Measurements from ENCODE around the gene AMIGO1.

AMIGO1 gene

DNA sequence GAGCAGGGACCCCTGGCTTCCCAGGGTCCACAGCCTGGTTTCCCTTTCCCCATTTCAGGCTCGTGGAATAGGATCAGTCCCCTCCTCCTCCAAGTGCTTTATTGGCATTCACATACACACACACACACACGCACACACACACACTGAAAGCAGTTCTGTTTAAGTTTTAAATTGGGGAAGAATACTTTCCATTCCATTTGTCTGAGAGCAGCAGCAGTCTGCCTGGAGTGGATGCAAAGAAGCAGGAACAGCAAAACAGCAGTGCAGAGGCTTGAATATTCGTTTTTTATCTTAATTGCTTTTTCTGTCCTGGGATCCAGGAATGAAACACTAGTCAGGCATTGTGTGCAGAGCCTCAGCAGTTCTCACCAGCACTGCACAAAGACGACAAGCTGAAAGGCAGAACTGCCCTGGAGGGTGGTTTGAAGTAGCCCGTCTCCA, 8.6 kb downstream of the AMIGO1 start:
- DNase-seq: no peak

DNA sequence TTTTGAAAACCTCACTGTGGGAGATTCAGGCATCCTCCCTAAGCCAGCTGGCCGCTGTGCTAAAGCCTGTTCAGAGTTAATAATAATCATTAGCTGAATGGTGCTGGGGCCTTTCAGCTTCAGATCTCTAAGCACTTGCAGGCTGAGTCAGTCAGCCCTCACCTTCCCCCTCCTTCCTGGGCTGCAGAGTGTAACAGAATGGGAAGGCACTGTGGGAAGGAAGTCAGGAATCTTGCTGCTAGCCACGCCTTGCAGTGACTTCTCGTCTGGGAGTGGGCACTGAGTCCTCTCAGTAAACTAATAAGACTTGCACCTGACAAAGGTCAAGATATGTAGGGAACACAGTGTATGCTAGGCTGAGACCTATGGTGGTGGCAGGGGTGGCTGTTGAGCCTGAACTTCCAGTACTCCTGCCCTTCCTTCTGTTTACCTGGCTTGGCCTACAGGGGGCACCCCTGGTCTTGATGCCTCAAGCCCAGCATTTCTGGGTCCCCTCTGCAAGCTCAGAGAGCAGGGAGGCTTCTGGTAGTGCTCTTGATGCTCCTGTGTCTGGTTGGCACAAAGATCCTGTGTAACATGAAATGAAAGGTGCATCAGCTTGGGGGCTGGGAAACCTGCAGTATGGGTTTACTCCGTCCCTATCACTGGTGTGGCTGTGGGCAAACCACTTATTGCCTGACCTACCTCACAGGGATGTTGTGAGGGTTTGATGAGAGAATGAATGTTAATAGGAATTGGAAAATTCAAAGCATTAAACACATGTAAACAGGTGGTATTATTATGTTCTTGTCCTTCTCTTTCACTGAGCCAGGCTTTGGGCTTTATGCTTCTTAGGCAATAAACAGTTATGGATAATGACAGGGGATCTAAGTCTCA, 9.6 kb downstream of the AMIGO1 start:
- peak; percentile 70 for DNase-seq

DNA sequence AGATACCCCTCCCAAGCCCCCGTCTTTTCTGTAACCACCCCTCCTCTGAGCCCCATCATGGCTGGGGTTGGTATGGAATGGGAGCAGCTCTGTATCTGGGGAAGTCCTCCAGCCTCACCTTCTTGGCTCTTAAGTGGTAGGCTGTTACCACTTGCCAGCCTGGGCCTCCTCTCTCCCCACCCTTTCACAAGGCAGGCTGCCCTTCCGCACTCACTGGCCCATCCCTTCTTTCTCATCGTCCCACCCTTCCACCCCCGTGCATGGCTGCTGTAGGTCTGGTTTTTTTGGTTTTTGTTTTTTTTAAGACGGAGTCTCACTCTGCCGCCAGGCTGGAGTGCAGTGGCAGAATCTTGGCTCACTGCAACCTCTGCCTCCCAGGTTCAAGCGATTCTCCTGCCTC, 10.4 kb downstream of the AMIGO1 start:
- no peak for DNase-seq

DNA sequence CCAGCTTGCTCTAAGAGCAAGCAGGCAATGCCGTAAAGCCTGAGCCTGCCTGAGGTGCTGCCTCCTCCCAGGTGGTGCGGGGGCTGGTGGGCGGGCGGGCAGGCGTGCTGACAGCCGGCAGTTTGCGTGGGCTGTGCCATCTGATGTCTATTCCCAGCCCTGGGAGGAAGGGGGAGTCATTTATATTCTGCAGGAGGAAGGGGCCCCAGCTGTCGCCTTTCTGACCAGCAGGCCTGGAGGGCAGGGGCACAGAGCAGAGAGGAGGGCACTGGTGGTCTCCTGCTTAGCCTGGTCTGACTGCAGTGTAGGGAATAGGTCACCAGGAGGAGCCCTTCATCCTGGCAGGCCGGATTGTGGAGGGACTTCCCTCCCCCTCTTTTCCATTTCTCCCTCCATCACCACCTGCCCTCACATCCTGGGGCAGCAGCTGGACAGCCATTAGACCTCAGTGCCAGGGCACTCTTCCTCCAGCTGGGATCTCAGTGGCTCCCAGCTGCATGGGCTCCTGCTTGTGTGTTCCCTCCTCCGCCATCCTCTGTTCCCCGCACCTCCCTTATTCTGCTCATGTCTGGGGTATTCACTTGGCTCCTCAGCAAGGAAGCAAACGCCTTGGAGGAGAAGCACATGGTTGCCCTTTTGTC, 11.2 kb downstream of the AMIGO1 start:
- DNase-seq: no peak

DNA sequence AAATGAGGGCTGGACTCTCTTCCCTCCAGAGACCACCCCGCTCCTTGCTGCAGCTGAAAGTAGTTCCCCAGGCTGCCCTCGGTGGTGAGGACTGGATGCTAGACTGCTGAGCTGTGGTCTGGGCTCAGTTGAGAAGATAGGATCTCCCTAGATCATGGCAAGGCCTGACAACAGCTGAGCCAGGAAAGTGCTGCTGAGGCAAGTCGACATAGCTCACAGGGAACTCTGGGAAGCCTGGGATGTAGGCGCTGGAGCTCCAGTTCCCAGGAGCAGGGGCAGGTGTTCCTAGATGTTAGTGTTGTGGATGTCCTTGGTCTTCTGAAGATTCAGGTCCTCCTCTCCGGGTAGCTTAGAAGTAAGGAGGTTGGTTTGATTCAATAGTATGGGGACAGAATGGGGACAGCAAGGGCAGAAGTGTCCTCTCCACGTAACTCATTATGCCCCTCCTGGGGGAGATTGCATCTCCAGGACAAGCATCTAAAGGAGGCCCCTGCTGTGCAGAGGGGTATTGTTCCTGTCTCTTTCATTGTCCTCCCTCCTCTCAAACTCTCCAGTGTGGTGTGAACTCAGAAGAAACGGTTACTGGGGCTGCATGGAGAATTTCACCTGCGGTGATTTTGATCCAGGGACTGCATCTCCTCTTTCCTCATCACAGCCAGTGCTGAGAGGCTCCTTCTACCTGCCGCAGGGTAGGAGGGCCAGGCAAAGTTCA, 11.9 kb downstream of the AMIGO1 start:
- no peak for DNase-seq

DNA sequence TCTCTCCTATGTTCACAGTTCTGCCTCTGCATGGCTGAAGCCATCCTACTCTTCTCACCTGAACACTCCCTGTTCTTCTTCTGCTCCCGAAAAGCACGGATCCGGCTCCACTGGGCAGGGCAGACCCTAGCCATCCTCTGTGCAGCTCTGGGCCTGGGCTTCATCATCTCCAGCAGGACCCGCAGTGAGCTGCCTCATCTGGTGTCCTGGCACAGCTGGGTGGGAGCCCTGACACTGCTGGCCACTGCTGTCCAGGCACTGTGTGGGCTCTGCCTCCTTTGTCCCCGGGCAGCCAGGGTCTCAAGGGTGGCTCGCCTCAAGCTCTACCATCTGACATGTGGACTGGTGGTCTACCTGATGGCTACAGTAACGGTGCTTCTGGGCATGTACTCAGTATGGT, 13.8 kb downstream of the AMIGO1 start:
- no peak for DNase-seq

DNA sequence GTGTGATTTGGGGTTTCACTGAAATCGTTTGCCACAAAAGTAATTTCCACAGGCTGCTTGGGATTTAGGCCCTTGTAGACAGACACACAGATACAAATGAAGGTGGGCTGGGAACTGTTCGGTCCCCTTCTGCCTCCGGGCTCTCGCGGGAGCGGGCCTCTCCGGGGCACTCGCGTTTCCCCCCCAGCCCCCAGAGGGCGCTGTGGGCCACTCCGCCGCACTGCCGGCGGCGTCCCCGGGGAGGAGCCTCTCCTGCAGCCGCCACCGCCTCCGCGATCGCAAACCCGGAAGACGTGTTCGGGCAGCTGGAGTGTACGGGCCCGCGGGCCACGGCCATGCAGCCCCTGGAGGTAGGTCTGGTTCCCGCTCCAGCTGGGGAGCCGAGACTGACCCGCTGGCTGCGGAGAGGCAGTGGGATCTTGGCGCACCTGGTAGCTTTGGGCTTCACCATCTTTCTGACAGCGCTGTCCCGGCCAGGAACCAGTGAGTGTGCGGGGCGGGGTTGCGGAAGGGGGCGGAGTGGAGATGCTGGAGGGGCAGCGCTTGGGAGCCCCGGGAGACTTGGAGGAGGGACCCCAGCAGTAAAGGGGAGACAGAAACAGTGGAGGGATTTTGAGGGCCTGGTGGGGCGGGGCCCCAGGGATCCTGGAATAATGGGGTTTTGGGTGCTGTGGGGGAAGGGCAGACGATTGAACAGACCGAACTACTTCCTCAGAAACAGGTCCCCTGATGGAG, 15.6 kb downstream of the AMIGO1 start, which contains the start of gene CYB561D1:
TSS of gene CYB561D1 (plus strand) at position 290 of the 735 bp plus-strand sequence. CDS start at position 336, 46 bp downstream.
- DNase-seq: peak; percentile 90

DNA sequence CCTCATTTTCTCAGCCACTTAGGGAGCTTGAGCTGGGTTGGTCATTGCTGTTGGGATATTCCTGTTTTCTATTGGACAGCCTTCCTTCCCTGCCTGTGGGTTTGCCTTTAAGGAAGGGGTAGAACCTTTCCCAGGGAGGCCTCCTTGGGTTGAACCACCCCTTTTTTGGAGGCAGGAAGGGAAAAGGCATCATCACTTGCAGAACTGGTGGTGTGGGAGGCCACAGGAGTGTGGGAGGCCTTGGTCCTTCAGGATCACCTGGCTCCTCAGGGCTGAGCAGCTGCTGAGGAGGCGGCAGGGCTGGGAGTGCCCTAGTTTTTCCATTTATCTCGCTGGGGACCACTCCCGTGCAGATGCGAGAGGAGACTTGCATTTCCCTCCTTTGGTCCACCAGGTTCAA, 16.3 kb downstream of the AMIGO1 start:
- DNase-seq: no peak

DNA sequence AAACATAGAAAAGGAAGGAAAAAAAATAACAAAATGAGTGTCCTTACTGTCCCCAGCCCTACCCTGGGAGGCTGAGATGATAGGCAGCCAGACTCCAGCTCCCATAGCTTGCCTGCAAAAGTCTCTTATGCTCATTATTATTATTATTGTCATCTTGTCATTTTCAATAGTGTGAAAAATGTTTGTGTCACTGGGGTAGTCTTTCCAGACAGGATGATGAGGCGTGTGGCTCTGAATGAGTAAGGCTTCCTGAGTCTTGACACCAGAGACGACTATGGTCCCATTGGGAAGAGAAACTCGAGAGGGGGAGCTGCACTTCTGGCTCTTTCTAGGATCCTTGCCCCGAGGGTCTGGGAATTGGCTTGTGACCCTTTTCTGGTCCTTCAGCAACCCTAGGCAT, 16.7 kb downstream of the AMIGO1 start:
- DNase-seq: no peak

DNA sequence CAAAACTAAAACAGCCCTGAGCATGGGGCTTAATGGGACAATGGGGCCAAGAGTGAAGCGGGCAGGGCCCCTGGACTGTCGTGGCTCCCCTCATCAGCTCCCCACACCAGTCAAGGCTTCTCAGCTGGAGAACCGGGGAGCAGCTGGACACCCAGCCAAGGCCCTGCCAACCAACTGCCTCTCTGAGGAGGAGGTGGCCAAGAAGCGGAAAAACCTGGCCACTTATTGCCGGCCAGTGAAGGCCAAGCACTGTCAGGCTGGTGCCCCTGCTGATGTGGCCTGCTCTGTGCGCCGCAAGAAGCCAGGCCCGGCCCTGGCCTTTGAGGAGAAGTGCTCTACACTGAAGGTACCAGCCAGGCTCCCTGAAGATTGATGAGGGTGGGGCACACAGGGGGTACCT, 18.2 kb downstream of the AMIGO1 start:
- no peak for DNase-seq

DNA sequence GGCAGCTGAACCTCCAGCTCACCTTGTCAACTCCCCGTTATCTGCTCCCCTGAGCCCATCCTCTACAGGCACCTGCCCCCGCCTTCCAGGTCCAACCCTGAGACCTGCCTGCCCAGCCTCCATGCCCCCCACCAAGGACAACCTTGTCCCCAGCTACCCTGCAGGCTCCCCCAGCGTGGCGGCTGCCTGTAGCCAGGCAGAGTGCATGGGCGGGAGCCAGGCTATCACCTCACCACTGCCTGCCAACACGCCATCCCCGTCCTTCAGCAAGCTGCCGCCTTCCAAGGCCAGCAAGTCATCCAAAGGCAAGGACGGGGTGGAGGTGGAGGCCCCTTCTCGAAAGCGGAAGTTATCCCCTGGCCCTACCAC, 18.6 kb downstream of the AMIGO1 start:
- DNase-seq: no peak

DNA sequence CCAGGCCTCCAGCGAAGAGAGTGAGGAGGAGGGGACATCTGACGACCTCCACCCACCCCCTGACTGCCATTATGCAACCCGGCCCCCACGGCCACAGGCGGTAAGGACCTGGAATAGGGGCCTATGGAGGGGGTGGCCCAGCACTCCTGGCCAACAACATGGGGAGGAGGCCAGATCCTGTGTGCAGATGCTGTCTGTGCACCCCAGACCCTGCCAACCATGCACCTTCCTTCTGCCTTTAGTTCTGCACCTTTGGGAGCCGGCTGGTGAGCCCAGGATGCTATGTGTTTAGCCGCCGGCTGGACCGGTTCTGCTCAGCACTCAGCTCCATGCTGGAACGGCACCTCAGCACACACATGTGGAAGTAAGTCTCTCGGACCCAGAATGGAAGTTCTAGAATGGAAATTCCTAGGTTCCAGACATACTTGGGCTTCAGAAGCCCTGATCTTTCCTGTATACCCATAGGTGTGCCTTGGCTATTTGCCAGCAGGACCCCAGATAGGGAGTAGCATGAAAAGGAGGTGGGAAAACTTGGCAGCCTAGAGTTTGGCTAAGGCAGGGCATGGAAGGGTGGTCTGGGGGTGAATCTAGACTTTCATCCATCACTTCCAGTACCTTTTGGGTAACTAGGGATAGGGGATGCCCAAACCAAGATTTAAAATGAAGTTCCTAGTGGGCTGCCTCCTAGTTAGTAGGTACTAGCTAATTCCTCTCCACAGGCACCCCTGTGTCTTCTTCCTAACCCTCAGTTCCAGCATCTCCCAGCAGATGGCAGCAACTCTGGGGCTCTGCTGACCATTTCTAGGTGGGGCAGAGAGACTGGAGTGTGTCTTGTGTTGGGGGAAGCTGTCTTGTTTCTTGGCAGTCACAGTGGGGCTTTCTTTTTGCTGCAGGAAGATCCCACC, 19.2 kb downstream of the AMIGO1 start:
- peak; percentile 79 for DNase-seq

DNA sequence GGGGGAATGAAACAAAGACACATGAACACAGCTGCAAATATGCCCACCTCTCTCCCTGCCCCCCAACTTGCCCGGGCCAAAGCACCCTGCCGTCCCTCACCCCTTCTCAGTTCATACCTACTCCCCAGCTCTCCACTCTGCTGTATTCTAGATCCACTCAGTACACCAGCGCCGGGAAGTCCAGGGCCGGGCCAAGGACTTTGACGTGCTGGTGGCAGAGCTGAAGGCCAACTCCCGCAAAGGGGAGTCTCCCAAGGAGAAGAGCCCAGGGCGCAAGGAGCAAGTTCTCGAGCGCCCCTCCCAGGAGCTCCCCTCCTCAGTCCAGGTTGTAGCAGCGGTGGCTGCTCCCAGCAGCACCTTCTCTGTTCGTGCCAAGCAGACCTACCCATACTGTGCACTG, 20.8 kb downstream of the AMIGO1 start:
- no peak for DNase-seq

DNA sequence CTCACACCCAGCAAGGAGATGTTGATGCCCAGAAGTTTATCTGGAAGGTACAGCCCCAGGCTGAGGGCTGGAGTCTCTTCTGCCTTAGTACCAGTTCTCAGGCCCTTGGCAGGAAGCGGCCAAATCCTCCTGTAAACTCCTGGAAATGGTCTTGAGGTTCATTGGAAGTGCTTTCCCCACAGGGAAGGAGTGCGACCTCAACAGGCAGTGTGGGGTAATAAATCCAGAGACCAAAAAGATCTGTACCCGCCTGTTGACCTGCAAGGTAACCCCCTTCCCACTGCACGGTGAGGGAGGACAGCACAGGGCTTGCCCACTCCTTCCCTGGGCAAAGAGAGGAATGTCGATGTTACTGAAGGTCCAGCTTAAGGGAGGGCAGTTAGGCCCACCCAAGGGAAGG, 21.3 kb downstream of the AMIGO1 start:
- no peak for DNase-seq

DNA sequence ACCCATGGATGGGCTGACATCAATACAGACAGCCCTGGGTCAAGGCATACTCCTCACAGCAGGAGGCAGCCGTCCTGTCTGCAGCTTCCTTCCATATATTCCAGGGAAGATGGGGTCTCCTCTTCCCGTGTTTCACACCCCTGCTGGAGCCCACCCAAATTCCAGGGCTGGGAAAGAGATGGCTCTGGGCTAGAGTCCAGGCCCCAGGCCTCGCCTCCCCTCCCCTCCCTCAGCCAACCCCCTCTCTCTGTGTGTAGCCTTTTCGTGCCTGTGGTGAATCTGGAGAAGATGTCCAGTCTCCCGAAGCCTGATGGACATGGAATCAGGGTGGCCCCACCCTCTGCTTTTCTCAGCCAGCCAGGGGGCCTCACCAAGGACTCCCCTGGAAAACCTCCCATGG, 22.3 kb downstream of the AMIGO1 start:
- no peak for DNase-seq

DNA sequence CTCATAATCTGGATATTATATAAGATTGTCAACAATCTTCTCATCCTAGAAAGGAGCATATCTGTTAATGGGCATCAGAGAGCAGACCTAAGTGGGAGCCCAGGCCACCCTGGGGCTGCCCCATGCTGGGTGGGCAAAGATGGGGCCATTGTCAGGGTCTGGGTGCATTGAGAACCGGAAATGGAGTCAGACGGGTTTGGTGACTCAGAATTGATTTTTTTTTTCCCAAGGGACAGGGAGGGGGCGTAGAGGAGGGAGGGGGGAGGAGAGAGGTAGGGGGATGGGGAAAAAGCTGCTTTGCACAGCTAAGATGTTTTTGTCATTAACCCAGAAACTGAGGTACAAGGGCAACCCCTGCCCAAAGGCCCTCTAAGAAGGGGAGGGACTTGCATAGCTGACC, 24.5 kb downstream of the AMIGO1 start:
- no peak for DNase-seq

DNA sequence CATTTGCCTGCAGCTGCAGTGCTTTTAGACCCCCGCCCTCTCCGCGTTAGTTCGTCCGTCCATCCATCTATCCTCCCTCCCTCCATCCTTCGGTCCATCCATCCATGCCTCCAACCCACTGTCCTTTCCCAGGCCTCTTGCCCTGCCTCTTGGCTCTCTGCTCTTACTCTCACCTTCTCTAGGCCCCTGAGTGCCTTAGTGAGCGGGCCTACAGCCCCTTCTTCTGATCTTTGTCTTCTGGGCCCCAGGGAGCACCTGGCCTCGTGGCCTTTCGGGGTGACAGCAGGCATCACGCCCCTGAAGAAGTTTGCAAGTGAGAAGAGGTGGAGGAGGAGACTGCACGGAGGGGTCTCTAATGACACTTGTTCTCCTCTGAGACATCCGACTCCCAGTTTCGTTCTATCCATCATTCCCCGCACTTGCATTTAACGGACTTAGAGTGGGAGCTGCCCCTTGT, 25.0 kb downstream of the AMIGO1 start:
- DNase-seq: peak; percentile 40

DNA sequence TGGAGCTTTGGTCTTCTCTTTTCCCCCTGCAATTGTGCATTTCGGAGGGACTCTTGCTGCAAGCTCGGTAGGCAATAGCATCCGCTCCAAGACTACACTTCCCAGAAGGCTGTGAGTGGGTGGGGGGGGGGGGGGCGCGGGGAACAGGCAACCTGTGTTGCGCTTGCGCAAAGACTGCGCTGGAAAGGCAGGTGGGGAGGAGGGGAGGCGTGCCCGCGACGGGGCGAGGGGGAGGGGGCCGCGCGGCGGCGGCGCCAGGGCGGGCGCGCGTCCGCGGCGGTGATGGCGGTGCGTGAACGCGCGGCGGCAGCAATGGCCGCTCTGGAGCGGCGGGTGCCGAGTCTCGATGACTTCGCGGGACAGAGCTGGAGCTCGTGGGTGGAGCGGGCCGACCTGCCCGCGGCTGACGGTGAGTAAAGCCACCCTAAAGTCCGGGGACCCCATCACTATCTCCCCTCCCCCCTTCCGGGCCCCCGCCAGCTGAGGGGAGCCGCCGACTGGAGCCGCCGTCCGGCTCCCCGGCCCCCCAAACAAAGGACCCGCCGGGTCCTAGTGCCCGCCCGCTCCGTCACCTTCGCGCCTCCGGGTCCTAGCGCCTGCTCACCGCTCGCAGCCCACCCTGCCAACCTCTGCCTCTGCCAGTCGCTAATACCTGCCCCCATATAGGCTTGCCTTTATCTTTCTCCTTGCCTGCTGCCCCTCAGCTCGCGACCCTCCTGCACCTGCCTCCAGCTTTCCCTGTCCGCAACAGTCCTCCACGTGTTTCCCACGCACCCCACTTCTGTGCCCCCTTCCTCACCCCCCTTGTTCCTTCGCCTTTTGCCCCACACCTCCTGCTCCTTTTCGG, 25.6 kb downstream of the AMIGO1 start, which contains the start of gene ATXN7L2:
TSS of gene ATXN7L2 (plus strand) at position 234 of the 847 bp plus-strand sequence. CDS start at position 283, 49 bp downstream.
- peak; percentile 92 for DNase-seq

DNA sequence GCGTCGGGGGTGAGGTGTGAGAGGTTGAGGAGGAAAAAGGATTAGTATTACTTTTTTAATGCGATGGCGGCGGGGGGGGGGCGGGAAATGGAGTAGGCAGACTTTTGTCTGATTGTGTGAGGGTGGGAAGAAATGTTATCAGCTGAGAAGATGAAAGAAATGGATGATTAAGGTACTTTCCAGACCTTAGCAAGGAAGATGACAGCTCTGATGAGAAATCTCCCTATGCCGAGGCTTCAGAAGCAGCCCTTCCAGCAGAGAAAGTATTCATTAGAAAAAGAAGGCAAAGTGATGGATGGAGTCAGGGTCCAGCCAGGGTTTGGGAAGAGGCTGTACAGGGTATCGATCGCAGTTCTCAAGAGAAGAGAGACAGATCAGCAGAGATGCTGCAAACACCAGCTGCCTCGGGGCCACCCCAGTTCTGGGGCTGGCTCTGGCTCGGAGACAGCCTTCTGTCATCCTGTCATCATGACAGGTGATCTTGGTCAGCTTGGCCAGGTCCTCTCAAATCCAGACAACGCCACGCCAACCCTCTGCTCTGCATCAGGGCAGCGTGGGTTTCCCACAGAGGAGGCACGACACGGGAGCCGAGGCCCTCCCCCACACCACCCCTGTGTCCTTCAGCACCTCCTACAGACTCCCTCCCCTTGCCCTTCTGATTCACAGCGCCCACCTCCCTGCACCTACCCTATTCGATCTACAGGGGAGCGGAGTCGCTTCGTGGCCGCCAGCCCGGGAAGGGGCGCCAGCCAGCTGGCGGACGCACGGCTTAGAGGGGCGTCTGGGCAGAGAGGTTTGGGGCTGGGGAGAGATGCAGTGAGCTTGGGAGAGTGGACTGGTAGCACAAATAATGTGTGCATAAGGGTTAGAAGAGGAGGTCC, 26.5 kb downstream of the AMIGO1 start:
- no peak for DNase-seq

DNA sequence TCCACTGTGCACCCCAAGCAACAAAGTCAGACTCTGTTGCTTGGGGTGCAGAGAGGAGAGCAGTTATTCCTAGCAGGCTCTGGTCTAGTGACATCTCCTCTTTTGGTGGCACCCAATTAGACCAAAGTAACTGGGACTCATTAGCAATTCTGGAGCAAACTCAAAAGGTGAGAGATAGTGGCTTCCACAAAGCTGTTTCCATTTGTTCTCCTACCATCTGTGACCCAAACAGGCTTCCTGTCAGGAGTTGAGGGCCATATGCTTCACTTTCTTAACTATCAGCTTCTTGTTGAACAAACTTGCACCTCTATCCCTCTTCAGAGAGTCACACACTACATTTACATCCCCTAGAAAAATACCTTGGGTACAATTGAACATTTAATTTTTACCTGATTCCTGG, 27.3 kb downstream of the AMIGO1 start:
- no peak for DNase-seq

Data from OCI-M1 (cell line).